ENCODE measurements around the gene SPIRE2. TPM values are rescaled to one million over a fixed set of nuclear protein-coding genes. Genes with fewer than 3 reads are reported as not detected.
"Not testable (repeated sequence)": the region's sequence is repeated elsewhere in the genome, so short reads cannot be mapped to it uniquely, and the experiment has no call there.

The SPIRE2 gene
- total RNA-seq, 1 experiment from 2014 or later = 3.8 TPM

DNA sequence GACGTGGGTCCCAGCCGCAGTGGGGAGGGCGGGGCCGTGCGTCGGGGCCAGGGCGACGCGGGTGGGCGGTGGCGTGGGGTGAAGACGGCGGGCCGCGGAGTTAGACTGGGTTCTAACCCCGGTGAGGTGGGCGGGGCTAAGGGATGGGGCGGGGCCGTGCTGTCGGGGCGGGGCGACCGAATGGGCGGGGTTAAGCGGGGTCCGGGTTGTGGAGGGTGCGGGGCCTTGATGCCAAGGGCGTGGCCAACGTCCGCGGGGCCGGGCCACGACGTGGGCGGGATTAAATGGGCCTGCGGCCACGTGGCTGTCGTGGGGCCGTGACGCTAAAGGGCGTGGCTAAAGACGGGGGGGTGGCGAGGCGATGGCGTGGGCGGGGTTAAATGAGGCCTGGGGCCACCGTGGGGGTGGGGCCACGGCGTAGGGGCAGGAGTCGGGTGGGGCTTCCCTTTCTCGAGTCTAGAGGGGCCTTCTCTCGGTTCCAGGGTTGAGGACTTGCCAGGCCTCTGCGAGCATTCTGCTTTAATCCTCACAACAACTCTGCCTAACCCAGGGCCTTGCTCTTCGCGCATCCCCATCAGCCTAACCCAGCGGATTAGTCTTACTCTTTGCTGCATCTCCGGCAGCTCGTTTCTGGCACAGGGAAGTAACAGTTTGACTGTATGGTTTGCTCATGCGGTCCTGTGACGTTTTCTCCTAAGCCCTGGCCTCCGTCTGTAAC, 45.9 kb downstream of the SPIRE2 start:
- Mint-ChIP-seq H3K4me3 (ENCODE audit: unreplicated experiment) (peak overlapping the region; percentile 89), H3K4me1 (ENCODE audit: insufficient read depth, unreplicated experiment) (peaks cover 11% of the 10 kb centered on the region), H3K27ac (ENCODE audit: low read depth, unreplicated experiment) (peak overlapping the region; percentile 99), H3K9me3 (ENCODE audit: unreplicated experiment) (no peaks in the 10 kb centered on the region), H3K36me3 (ENCODE audit: insufficient read depth, unreplicated experiment) (peaks cover 46% of the 10 kb centered on the region), H3K27me3 (ENCODE audit: insufficient read depth, unreplicated experiment) (no peaks in the 10 kb centered on the region)
- intact Hi-C loops (cut with micrococcal nuclease) = no loop called here
- peak; percentile 92 for DNase-seq (ENCODE audit: unreplicated experiment)
- POLR2A ChIA-PET = interaction anchor here (0.6 to 2.1 kb wide), 17 partner anchors 9 to 1512 kb away, joined by 3 to 32 read pairs (median 5); partner anchors contain the start of genes CDK10, FANCA, SPIRE2 and TUBB3
- CTCF ChIA-PET = interaction anchor here (0.5 to 0.7 kb wide), 2 partner anchors 13 to 221 kb away, joined by 3 to 4 read pairs; no protein-coding TSS in a partner anchor
- no peak for TF ChIP-seq CTCF (IDR thresholded peaks at IDR 0.05; ENCODE audit: unreplicated experiment)
- BruUV-seq (replicated peaks) = no TSS peak

- DNase-seq (ENCODE audit: unreplicated experiment); BruUV-seq (replicated peaks); H3K27me3 Mint-ChIP-seq (ENCODE audit: insufficient read depth, unreplicated experiment); H3K27ac Mint-ChIP-seq (ENCODE audit: low read depth, unreplicated experiment); POLR2A ChIA-PET; H3K4me3 Mint-ChIP-seq (ENCODE audit: unreplicated experiment); intact Hi-C loops (cut with micrococcal nuclease); H3K9me3 Mint-ChIP-seq (ENCODE audit: unreplicated experiment); CTCF ChIA-PET: not testable (repeated sequence)
- Mint-ChIP-seq H3K36me3 (ENCODE audit: insufficient read depth, unreplicated experiment) (peaks cover 80% of the 10 kb centered on the region), H3K4me1 (ENCODE audit: insufficient read depth, unreplicated experiment) (peaks cover 16% of the 10 kb centered on the region)
Observed at GRCh38 chr16:89879123-89879522, 50.8 kb downstream of the SPIRE2 start.

GRCh38 chr16:89880477-89881367, 52.4 kb downstream of the SPIRE2 start:
- no peaks in the 10 kb centered on the region for H3K27me3 Mint-ChIP-seq (ENCODE audit: insufficient read depth, unreplicated experiment)
- no peak overlapping the region for H3K4me3 Mint-ChIP-seq (ENCODE audit: unreplicated experiment)
- no TSS peak for BruUV-seq (replicated peaks)
- H3K27ac Mint-ChIP-seq (ENCODE audit: low read depth, unreplicated experiment) = peak overlapping the region; percentile 76
- CTCF ChIA-PET = interaction anchor here (0.5 to 0.7 kb wide), 2 partner anchors 161 to 312 kb away, joined by 3 to 4 read pairs; no protein-coding TSS in a partner anchor
- no peak for DNase-seq (ENCODE audit: unreplicated experiment)
- no peak for TF ChIP-seq CTCF (IDR thresholded peaks at IDR 0.05; ENCODE audit: unreplicated experiment)
- peaks cover 11% of the 10 kb centered on the region for H3K4me1 Mint-ChIP-seq (ENCODE audit: insufficient read depth, unreplicated experiment)
- intact Hi-C loops (cut with micrococcal nuclease) = no loop called here
- peaks cover 83% of the 10 kb centered on the region for H3K36me3 Mint-ChIP-seq (ENCODE audit: insufficient read depth, unreplicated experiment)
- H3K9me3 Mint-ChIP-seq (ENCODE audit: unreplicated experiment) = no peaks in the 10 kb centered on the region
- POLR2A ChIA-PET = interaction anchor here (0.7 to 1.9 kb wide), 3 partner anchors 7 to 36 kb away, joined by 3 to 5 read pairs (median 3); partner anchors contain the start of gene TCF25

DNA sequence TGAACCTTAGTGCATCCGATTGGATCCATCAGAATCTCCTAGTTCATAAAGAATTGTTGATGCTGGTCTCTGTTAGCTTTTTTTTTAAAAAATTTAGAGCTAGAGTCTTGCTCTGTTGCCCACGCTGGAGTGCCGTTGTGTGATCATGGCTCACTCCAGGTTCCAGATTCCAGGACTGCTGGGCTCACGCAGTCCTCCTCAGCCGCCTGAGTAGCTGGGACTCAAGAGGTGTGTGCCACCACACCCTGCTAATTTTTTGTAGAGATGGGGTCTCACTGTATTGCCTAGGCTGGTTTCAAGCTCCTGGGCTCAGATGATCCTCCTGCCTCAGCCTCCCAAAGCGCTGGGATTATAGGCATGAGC, 53.1 kb downstream of the SPIRE2 start:
- Mint-ChIP-seq H3K36me3 (ENCODE audit: insufficient read depth, unreplicated experiment) (peaks cover 83% of the 10 kb centered on the region), H3K27me3 (ENCODE audit: insufficient read depth, unreplicated experiment) (no peaks in the 10 kb centered on the region), H3K9me3 (ENCODE audit: unreplicated experiment) (no peaks in the 10 kb centered on the region), H3K4me3 (ENCODE audit: unreplicated experiment) (no peak overlapping the region), H3K27ac (ENCODE audit: low read depth, unreplicated experiment) (peak overlapping the region; percentile 76), H3K4me1 (ENCODE audit: insufficient read depth, unreplicated experiment) (peaks cover 11% of the 10 kb centered on the region)
- POLR2A ChIA-PET = interaction anchor here (0.7 to 1.9 kb wide), 4 partner anchors 8 to 42 kb away, joined by 3 to 5 read pairs (median 3); partner anchors contain the start of genes TCF25 and TUBB3
- BruUV-seq (replicated peaks) = no TSS peak
- CTCF ChIA-PET = interaction anchor here (0.7 kb wide), 1 partner anchor 162 kb away, joined by 4 read pairs; no protein-coding TSS in a partner anchor
- TF ChIP-seq CTCF (IDR thresholded peaks at IDR 0.05; ENCODE audit: unreplicated experiment) = no peak
- intact Hi-C loops (cut with micrococcal nuclease) = no loop called here
- no peak for DNase-seq (ENCODE audit: unreplicated experiment)

Measured in MCF 10A (cell line).